CD14-positive monocyte (primary cell): ENCODE measurements around the gene RPS15. TPM values are rescaled to one million over a fixed set of nuclear protein-coding genes. Genes with fewer than 3 reads are reported as not detected.
"Not testable (repeated sequence)": the region's sequence is repeated elsewhere in the genome, so short reads cannot be mapped to it uniquely, and the experiment has no call there.

Experiments used
- DNase-seq, 3 donors: peaks; one replicate each; pipeline ENCODE4 v3.0.0-alpha.2; 2011 to 2022
- H2AFZ ChIP-seq: 2 replicates; pipeline ENCODE4 v1.6.0; 2012; ENCODE audit warnings: mild to moderate bottlenecking, low read depth, low read length, inconsistent platforms; ENCODE audit not compliant: insufficient read depth, poor library complexity, severe bottlenecking
- H3K27ac ChIP-seq, 2 donors: 1 replicate in 1 of 2; 2 replicates in 1 of 2; pipeline ENCODE4 v1.5.1; 2012 to 2013; ENCODE audit warnings: low read length in 2 of 2, control low read depth in 1 of 2, inconsistent platforms in 1 of 2, low read depth in 1 of 2, mild to moderate bottlenecking in 1 of 2
- H3K27me3 ChIP-seq, 2 donors: one replicate each; pipeline versions ENCODE4 v1.6.0 to v1.6.1; 2011 to 2013; ENCODE audit warnings: low read length in 2 of 2; ENCODE audit not compliant: control insufficient read depth in 2 of 2, insufficient read depth in 2 of 2
- H3K36me3 ChIP-seq, 2 donors: replicated peaks in 1 of 2; 1 replicate in 1 of 2; 2 replicates in 1 of 2; pipeline versions ENCODE4 v1.5.1 to v1.6.1; 2012 to 2013; ENCODE audit warnings: low read length in 2 of 2, control low read depth in 1 of 2, inconsistent platforms in 1 of 2, mild to moderate bottlenecking in 1 of 2; ENCODE audit not compliant: insufficient read depth in 2 of 2, control insufficient read depth in 1 of 2
- H3K4me1 ChIP-seq, 2 donors: 1 replicate in 1 of 2; 2 replicates in 1 of 2; pipeline versions ENCODE4 v1.5.1 to v1.6.1; 2012 to 2013; ENCODE audit warnings: low read length in 2 of 2, control low read depth in 1 of 2, inconsistent platforms in 1 of 2, mild to moderate bottlenecking in 1 of 2, moderate library complexity in 1 of 2; ENCODE audit not compliant: insufficient read depth in 2 of 2, control insufficient read depth in 1 of 2
- H3K4me2 ChIP-seq: replicated peaks from 2 replicates; pipeline ENCODE3; 2012; ENCODE audit warnings: low read length, moderate library complexity, mild to moderate bottlenecking; ENCODE audit not compliant: poor library complexity, severe bottlenecking; ENCODE audit errors: extremely low read depth
- H3K4me3 ChIP-seq, 3 experiments: fragments of 200-600 bp in 1 of 3; sonication (generic) in 1 of 3; replicated peaks in 1 of 3; 1 replicate in 2 of 3; 2 replicates in 1 of 3; pipeline ENCODE4 v1.5.1; 2011 to 2013; ENCODE audit warnings: low read length in 3 of 3, mild to moderate bottlenecking in 3 of 3, control low read depth in 2 of 3, low read depth in 2 of 3, inconsistent platforms in 1 of 3, moderate library complexity in 1 of 3
- H3K79me2 ChIP-seq: 2 replicates; pipeline ENCODE4 v1.6.0; 2012; ENCODE audit warnings: mild to moderate bottlenecking, control low read depth, inconsistent platforms, low read length, moderate library complexity; ENCODE audit not compliant: insufficient read depth
- H3K9ac ChIP-seq: 2 replicates; pipeline ENCODE4 v1.6.0; 2017; ENCODE audit warnings: low read length, mild to moderate bottlenecking; ENCODE audit not compliant: insufficient read depth, poor library complexity, severe bottlenecking
- H3K9me3 ChIP-seq, 2 donors: replicated peaks in 1 of 2; 1 replicate in 1 of 2; 2 replicates in 1 of 2; pipeline versions ENCODE4 v1.5.1 to v1.6.1; 2012 to 2013; ENCODE audit warnings: low read length in 2 of 2, control low read depth in 1 of 2; ENCODE audit not compliant: control insufficient read depth in 1 of 2, insufficient read depth in 1 of 2
- H4K20me1 ChIP-seq: 2 replicates; pipeline ENCODE4 v1.6.0; 2012; ENCODE audit warnings: mild to moderate bottlenecking, low read length, control low read depth, moderate library complexity; ENCODE audit not compliant: insufficient read depth
- H3K27ac Mint-ChIP-seq, 7 donors: one replicate each; pipeline ENCODE4 v1.8.0; 2020; ENCODE audit warnings: mild to moderate bottlenecking in 7 of 7, mixed read lengths in 7 of 7, moderate library complexity in 6 of 7, inconsistent platforms in 2 of 7
- H3K27me3 Mint-ChIP-seq, 3 donors: one replicate each; pipeline ENCODE4 v1.8.0; 2021 to 2022; ENCODE audit warnings: low read depth in 3 of 3, mild to moderate bottlenecking in 3 of 3, mixed read lengths in 3 of 3, moderate library complexity in 3 of 3, inconsistent platforms in 1 of 3
- H3K36me3 Mint-ChIP-seq, 2 donors: one replicate each; pipeline ENCODE4 v1.8.0; 2020; ENCODE audit warnings: mixed read lengths in 2 of 2, inconsistent platforms in 1 of 2, mild to moderate bottlenecking in 1 of 2
- H3K4me1 Mint-ChIP-seq: one replicate; pipeline ENCODE4 v1.8.0; 2020; ENCODE audit warnings: mild to moderate bottlenecking, mixed read lengths
- H3K4me3 Mint-ChIP-seq, 2 donors: one replicate each; pipeline ENCODE4 v1.8.0; 2020; ENCODE audit warnings: mild to moderate bottlenecking in 2 of 2, mixed read lengths in 2 of 2, moderate library complexity in 1 of 2
- H3K9me3 Mint-ChIP-seq, 7 donors: one replicate each; pipeline ENCODE4 v1.8.0; 2020 to 2022; ENCODE audit warnings: mixed read lengths in 7 of 7, mild to moderate bottlenecking in 6 of 7, moderate library complexity in 6 of 7, inconsistent platforms in 2 of 7
- CTCF ChIP-seq: fragments of 200-600 bp; IDR thresholded peaks from one replicate; pipeline ENCODE4 v1.8.0; 2022; ENCODE audit warnings: antibody characterized with exemption, mild to moderate bottlenecking
- WGBS: methylation state at CpG from one replicate; pipeline ENCODE4 v1.1.5; 2013; ENCODE audit warnings: missing lambda C conversion rate; ENCODE audit not compliant: insufficient coverage; 5-methylcytosine and 5-hydroxymethylcytosine counted together
- intact Hi-C, 2 donors: fragments of 100-400 bp; cut with micrococcal nuclease; formaldehyde crosslinking; loops; one replicate each; pipeline versions ENCODE4 v1.15.0 to v1.15.1; 2023
- polyA plus RNA-seq, 3 donors: library from polyadenylated mRNA; depleted of rRNA in 1 of 3; unstranded in 2 of 3; stranded (reverse) in 1 of 3; fragments of 300-500 nt in 2 of 3; fragments of >200 nt in 1 of 3; fragmentation: Illumina TruSeq in 2 of 3; gene quantifications; 1 replicate in 2 of 3; 2 replicates in 1 of 3; pipeline ENCODE4 v1.2.3, GENCODE V29; 2012 to 2021

RPS15 gene
- polyA plus RNA-seq, 3 donors: 1,318 to 3,451 (median 1,526) TPM

- no peak overlapping the region for H3K4me3 Mint-ChIP-seq
- H2AFZ ChIP-seq: no peak overlapping the region
- no peak for DNase-seq
- H3K4me1 Mint-ChIP-seq: peaks cover 20% of the 10 kb centered on the region
- peaks cover 0 to 1% (median 0%) of the 10 kb centered on the region in 3 donors for H3K27me3 Mint-ChIP-seq
- no peak overlapping the region for H3K9ac ChIP-seq
- peaks cover 19 to 21% of the 10 kb centered on the region in 2 donors for H3K4me1 ChIP-seq
- no peaks in the 10 kb centered on the region for H3K9me3 Mint-ChIP-seq
- H3K27ac ChIP-seq: no peak overlapping the region
- peaks cover 60 to 75% of the 10 kb centered on the region in 2 donors for H3K36me3 ChIP-seq
- no peak for TF ChIP-seq CTCF
- H3K27ac Mint-ChIP-seq: no peak overlapping the region
- no peak overlapping the region for H3K4me2 ChIP-seq
- no peaks in the 10 kb centered on the region for H3K27me3 ChIP-seq
- peaks cover 96% of the 10 kb centered on the region for H4K20me1 ChIP-seq
- peaks cover 85% of the 10 kb centered on the region for H3K79me2 ChIP-seq
- H3K4me3 ChIP-seq: no peak overlapping the region
- H3K36me3 Mint-ChIP-seq: peaks cover 49 to 74% of the 10 kb centered on the region in 2 donors
- intact Hi-C loops: no loop called here
- WGBS: no CpG with 5 or more reads among the region's 13 CpGs
- H3K9me3 ChIP-seq: no peaks in the 10 kb centered on the region
Measured at GRCh38 chr19:1418496-1418775, 19.8 kb upstream of the RPS15 start.

GRCh38 chr19:1418951-1419738 lies 19.1 kb upstream of the RPS15 start:
- H3K4me1 Mint-ChIP-seq: peaks cover 19% of the 10 kb centered on the region
- DNase-seq: no peak
- H3K27ac Mint-ChIP-seq: no peak overlapping the region
- Histone ChIP-seq H3K79me2 (peaks cover 78% of the 10 kb centered on the region), H3K9ac (no peak overlapping the region), H2AFZ (no peak overlapping the region), H4K20me1 (peaks cover 95% of the 10 kb centered on the region), H3K27ac (no peak overlapping the region), H3K27me3 (no peaks in the 10 kb centered on the region), H3K4me3 (no peak overlapping the region), H3K4me1 (peaks cover 19 to 21% of the 10 kb centered on the region in 2 donors), H3K4me2 (no peak overlapping the region), H3K9me3 (no peaks in the 10 kb centered on the region), H3K36me3 (peaks cover 66 to 78% of the 10 kb centered on the region in 2 donors)
- no peak for TF ChIP-seq CTCF
- 96% methylated on average over 16 of the region's 21 CpGs for WGBS
- no peak overlapping the region for H3K4me3 Mint-ChIP-seq
- intact Hi-C loops: loop anchor here in 1 of 2 donors (1.0 kb wide), 1 partner anchor 8 kb away; no protein-coding TSS in a partner anchor
- no peaks in the 10 kb centered on the region for H3K9me3 Mint-ChIP-seq
- H3K36me3 Mint-ChIP-seq: peaks cover 52 to 81% of the 10 kb centered on the region in 2 donors
- H3K27me3 Mint-ChIP-seq: peaks cover 0 to 1% (median 0%) of the 10 kb centered on the region in 3 donors

- Histone ChIP-seq H3K4me1 (peaks cover 14 to 16% of the 10 kb centered on the region in 2 donors), H3K79me2 (peaks cover 75% of the 10 kb centered on the region), H3K36me3 (peaks cover 72 to 86% of the 10 kb centered on the region in 2 donors), H4K20me1 (peaks cover 96% of the 10 kb centered on the region)
- H3K9me3 ChIP-seq, intact Hi-C loops, H2AFZ ChIP-seq, H3K27me3 ChIP-seq, H3K9ac ChIP-seq, H3K27ac Mint-ChIP-seq, DNase-seq, H3K4me2 ChIP-seq, H3K27me3 Mint-ChIP-seq, H3K4me3 ChIP-seq, H3K4me3 Mint-ChIP-seq, H3K9me3 Mint-ChIP-seq, H3K27ac ChIP-seq: not testable (repeated sequence)
- Mint-ChIP-seq H3K4me1 (peaks cover 15% of the 10 kb centered on the region), H3K36me3 (peaks cover 59 to 90% of the 10 kb centered on the region in 2 donors)
- no CpG with 5 or more reads among the region's 43 CpGs for WGBS
Measured at GRCh38 chr19:1420085-1420484, 18.1 kb upstream of the RPS15 start.
